Uterus (tissue), 4 donors: Measurements from ENCODE around the gene ZNF846. TPM values are rescaled to one million over a fixed set of nuclear protein-coding genes. Genes with fewer than 3 reads are reported as not detected.

Source experiments
- DNase-seq, 2 donors: peaks; one replicate each; pipeline ENCODE4 v3.0.0-alpha.2; 2019 to 2020
- H3K27ac ChIP-seq, 2 donors: fragments of 200-600 bp; sonication (generic); 1 replicate in 1 of 2; 2 replicates in 1 of 2; pipeline ENCODE4 v1.5.1; 2016 to 2018
- H3K27me3 ChIP-seq, 2 donors: fragments of 200-600 bp; sonication (generic); one replicate each; pipeline ENCODE4 v1.5.1; 2018 to 2019; ENCODE audit warnings: control low read depth in 1 of 2
- H3K36me3 ChIP-seq, 2 donors: fragments of 200-600 bp; sonication (generic); one replicate each; pipeline ENCODE4 v1.5.1; 2019; ENCODE audit warnings: control low read depth in 1 of 2
- H3K4me1 ChIP-seq, 2 donors: fragments of 200-600 bp; sonication (generic); one replicate each; pipeline ENCODE4 v1.5.1; 2018 to 2019; ENCODE audit warnings: control low read depth in 1 of 2
- H3K4me3 ChIP-seq, 2 donors: fragments of 200-600 bp; sonication (generic); 1 replicate in 1 of 2; 2 replicates in 1 of 2; pipeline ENCODE4 v1.5.1; 2018 to 2019; ENCODE audit warnings: mild to moderate bottlenecking in 1 of 2
- H3K9me3 ChIP-seq, 2 donors: fragments of 200-600 bp; sonication (generic); one replicate each; pipeline ENCODE4 v1.5.1; 2019; ENCODE audit warnings: control low read depth in 1 of 2
- POLR2A ChIP-seq, 2 donors: fragments of 450-650 bp; IDR thresholded peaks; one replicate each; pipeline ENCODE4 v1.6.1; 2016; ENCODE audit warnings: antibody characterized with exemption in 2 of 2, mild to moderate bottlenecking in 1 of 2, moderate library complexity in 1 of 2
- intact Hi-C: fragments of 100-400 bp; cut with DNase I; formaldehyde crosslinking; loops from one replicate; pipeline ENCODE4 v1.15.1; 2023; ENCODE audit warnings: low total_unique reads
- total RNA-seq, 4 donors: library from RNA; depleted of rRNA in 3 of 4; stranded (reverse); fragments of >200 nt in 3 of 4; gene quantifications; one replicate each; pipeline versions ENCODE4 v1.1.0 to v1.2.4, GENCODE V29; 2014 to 2023
- TF ChIP-seq, protein P1 (sequence below), 4 experiments: fragments of 200-600 bp in 2 of 4; fragments of 450-650 bp in 2 of 4; sonication (generic) in 2 of 4; IDR thresholded peaks; one replicate each; pipeline ENCODE4 v1.5.1; 2016 to 2019; ENCODE audit warnings: antibody characterized with exemption in 4 of 4, mild to moderate bottlenecking in 2 of 4, moderate library complexity in 1 of 4
- donor health status: DM: yes; HTN: yes; CAD: no.

ZNF846 gene
- total RNA-seq, 4 donors from 2014 or later, result 15.0 to 71.0 (median 39.7) TPM

DNA sequence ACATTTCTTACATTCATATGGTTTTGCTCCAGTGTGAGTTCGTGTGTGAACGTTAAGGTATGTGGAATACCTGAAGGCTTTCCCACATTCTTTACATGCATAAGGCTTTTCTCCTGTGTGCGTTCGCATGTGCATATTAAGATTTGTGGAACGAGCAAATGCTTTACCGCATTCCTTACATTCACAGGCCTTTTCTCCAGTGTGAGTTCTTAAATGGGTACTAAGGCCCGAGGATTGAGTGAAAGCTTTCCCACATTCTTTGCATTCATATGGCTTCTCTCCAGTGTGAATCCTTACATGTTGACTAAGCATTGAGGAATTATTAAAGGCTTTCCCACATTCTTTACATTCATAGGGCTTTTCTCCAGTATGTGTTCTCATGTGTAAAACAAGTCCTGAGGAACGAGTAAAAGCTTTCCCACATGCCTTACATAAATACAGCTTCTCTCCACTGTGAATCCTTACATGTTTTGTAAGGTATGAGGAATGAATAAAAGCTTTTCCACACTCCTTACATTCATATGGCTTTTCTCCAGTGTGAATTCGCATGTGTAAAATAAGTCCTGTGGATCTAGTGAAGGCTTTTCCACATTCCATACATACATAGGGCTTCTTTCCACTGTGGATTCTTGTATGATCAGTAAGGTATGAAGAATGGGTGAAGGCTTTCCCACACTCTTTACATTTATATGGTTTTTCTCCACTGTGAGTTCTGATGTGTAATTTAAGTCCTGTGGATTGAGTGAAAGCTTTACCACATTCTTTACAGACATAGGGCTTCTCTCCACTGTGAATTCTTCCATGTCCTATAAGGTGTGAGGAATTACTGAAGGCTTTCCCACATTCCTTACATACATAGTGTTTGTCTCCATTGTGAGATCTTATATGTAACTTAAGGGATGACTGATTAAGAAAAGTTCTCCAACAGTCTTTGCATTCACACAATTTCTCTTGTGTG lies 10.7 kb downstream of the ZNF846 start:
- no peaks in the 10 kb centered on the region for H3K4me1 ChIP-seq
- no peak overlapping the region for H3K4me3 ChIP-seq
- H3K36me3 ChIP-seq, result no peaks in the 10 kb centered on the region

DNA sequence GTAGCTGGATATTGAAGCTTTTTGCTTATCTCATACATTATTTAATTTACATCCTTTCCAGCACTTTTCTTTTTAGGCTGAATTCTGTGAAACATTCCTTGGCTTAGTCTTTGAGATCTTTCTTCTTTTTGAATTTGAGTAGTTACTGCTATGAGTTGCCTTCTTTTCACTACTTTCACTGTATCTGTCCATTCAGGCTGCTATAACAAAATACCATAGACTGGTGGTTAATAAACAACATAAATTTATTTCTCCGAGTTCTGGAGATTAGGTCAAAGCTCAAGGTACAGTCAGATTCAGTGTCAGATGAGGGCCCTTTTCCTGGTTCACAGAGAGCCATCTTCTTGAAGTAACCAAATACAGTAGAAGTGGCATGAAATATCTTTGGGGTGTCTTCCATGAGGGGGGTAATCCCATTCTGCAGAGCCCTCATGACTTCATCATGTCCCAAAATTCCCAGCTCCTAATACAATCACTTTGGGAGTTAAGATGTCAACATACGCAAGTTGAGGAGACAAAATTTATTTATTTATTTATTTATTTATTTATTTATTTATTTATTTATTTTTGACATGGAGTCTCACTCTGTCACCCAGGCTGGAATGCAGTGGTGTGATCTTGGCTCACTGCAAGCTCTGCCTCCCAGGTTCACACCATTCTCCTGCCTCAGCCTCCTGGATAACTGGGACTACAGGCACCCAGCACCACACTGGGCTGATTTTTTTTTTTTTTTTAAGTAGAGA lies 15.7 kb downstream of the ZNF846 start:
- H3K27me3 ChIP-seq, result no peaks in the 10 kb centered on the region
- no peaks in the 10 kb centered on the region for H3K36me3 ChIP-seq
- TF ChIP-seq POLR2A (IDR thresholded peaks at IDR 0.05), result no peak
- TF ChIP-seq, protein P1, sequence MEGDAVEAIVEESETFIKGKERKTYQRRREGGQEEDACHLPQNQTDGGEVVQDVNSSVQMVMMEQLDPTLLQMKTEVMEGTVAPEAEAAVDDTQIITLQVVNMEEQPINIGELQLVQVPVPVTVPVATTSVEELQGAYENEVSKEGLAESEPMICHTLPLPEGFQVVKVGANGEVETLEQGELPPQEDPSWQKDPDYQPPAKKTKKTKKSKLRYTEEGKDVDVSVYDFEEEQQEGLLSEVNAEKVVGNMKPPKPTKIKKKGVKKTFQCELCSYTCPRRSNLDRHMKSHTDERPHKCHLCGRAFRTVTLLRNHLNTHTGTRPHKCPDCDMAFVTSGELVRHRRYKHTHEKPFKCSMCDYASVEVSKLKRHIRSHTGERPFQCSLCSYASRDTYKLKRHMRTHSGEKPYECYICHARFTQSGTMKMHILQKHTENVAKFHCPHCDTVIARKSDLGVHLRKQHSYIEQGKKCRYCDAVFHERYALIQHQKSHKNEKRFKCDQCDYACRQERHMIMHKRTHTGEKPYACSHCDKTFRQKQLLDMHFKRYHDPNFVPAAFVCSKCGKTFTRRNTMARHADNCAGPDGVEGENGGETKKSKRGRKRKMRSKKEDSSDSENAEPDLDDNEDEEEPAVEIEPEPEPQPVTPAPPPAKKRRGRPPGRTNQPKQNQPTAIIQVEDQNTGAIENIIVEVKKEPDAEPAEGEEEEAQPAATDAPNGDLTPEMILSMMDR (IDR thresholded peaks at IDR 0.05), result no peak
- no peaks in the 10 kb centered on the region for H3K9me3 ChIP-seq
- intact Hi-C loops, result no loop called here
- DNase-seq, result no peak
- H3K4me3 ChIP-seq, result no peak overlapping the region
- no peaks in the 10 kb centered on the region for H3K4me1 ChIP-seq
- H3K27ac ChIP-seq, result no peak overlapping the region

More for the DNA sequence above, 10.7 kb downstream of the ZNF846 start:
- no peak for DNase-seq
- peaks cover 0 to 5% of the 10 kb centered on the region in 2 donors for H3K9me3 ChIP-seq
- intact Hi-C loops, result no loop called here
- H3K27ac ChIP-seq, result no peak overlapping the region
- H3K27me3 ChIP-seq, result no peaks in the 10 kb centered on the region
- TF ChIP-seq, protein P1 (IDR thresholded peaks at IDR 0.05), result no peak
- TF ChIP-seq POLR2A (IDR thresholded peaks at IDR 0.05), result no peak

DNA sequence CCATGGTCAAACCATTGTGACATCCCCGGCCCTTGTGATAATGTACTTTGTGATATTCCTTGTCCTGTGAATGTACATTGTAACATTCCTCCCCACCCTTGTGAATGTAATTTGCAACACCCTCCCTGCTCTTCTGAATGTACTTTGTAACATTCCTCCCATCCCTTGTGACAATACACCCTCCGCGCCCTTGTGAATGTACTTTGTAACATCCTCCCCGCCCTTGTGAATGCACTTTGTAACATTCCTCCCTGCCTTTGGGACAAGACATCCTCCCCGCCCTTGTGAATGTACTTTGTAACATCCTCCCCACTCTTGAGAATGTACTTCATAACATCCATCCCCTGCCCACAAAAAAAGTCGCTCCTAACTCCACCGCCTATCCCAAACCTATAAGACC lies 17.1 kb downstream of the ZNF846 start:
- Histone ChIP-seq H3K9me3 (no peaks in the 10 kb centered on the region), H3K4me1 (no peaks in the 10 kb centered on the region), H3K36me3 (no peaks in the 10 kb centered on the region), H3K27ac (no peak overlapping the region), H3K4me3 (no peak overlapping the region), H3K27me3 (no peaks in the 10 kb centered on the region)
- intact Hi-C loops, result no loop called here
- TF ChIP-seq, protein P1 (IDR thresholded peaks at IDR 0.05), result no peak
- TF ChIP-seq POLR2A (IDR thresholded peaks at IDR 0.05), result no peak
- no peak for DNase-seq

DNA sequence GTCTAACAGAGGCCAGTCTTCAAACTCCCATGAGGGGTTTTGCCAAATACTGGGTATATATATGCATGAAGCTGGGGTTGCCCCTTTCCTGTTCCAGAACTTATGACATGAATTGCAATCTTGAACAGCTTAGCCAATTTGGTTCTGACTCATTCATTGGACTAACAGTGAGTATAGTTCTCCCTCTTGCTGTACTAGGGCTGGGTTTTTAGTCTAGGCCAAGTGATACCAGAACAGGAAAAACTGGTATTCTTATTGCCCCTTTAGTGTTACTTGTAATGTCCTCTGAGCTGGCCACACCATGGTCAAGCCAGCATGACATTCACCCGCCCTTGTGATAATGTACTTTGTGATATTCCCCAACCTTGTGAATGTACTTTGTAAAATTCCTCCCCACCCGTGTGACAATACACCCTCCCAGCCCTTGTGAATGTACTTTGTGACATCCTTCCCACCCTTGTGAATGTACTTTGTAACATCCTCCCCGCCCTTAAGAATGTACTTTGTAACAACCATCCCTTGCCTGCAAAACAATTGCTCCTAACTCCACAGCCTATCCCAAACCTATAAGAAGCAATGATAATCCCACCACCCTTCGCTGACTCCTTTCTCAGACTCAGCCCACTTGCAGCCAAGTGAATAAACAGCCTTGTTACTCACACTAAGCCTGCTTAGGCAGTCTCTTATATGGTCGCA lies 26.9 kb downstream of the ZNF846 start:
- Histone ChIP-seq H3K4me3 (no peak overlapping the region), H3K27me3 (no peaks in the 10 kb centered on the region), H3K9me3 (no peaks in the 10 kb centered on the region), H3K4me1 (no peaks in the 10 kb centered on the region), H3K27ac (no peak overlapping the region), H3K36me3 (no peaks in the 10 kb centered on the region)
- no peak for DNase-seq
- intact Hi-C loops, result no loop called here
- TF ChIP-seq, protein P1 (IDR thresholded peaks at IDR 0.05), result no peak
- TF ChIP-seq POLR2A (IDR thresholded peaks at IDR 0.05), result no peak
